Astrocyte (in vitro differentiated cells and primary cell): ENCODE results near the gene CSNK1E. TPM values are rescaled to one million over a fixed set of nuclear protein-coding genes. Genes with fewer than 3 reads are reported as not detected.

Experiments used
- total RNA-seq: library from RNA; stranded (reverse); gene quantifications from 2 replicates; pipeline ENCODE4 v1.2.1, GENCODE V29; 2021

Gene CSNK1E
- total RNA-seq, 1 donor from 2014 or later = 171 TPM

Other genes with a start within 250 kb of the CSNK1E start
- not detected in 2 replicates for gene SLC16A8, start 233.2 kb downstream of the CSNK1E start, total RNA-seq
- gene BAIAP2L2, start 206.7 kb downstream of the CSNK1E start, total RNA-seq = 0.54 and 0.94 TPM in 2 replicates
- 9.7 and 10.0 TPM in 2 replicates for gene PLA2G6, start 135.6 kb downstream of the CSNK1E start, total RNA-seq
- gene MAFF, start 115.4 kb downstream of the CSNK1E start, total RNA-seq = 12.0 and 18.2 TPM in 2 replicates
- 109 and 114 TPM in 2 replicates for gene TMEM184B, start 44.4 kb downstream of the CSNK1E start, total RNA-seq
- 0.19 and 0.30 TPM in 2 replicates for gene KCNJ4, start 137.8 kb upstream of the CSNK1E start, total RNA-seq
- gene KDELR3, start 150.7 kb upstream of the CSNK1E start, total RNA-seq = 72.6 and 96.0 TPM in 2 replicates
- 258 TPM in 2 replicates for gene DDX17, start 188.9 kb upstream of the CSNK1E start, total RNA-seq